Neural cell (in vitro differentiated cells): ENCODE data around the gene HSPB7.

Experiments used
- CTCF ChIP-seq: fragments of 450-650 bp; IDR thresholded peaks from 2 replicates; pipeline ENCODE4 v1.5.1; 2014; ENCODE audit warnings: antibody characterized with exemption, mild to moderate bottlenecking, moderate library complexity; ENCODE audit not compliant: poor library complexity, severe bottlenecking
- EP300 ChIP-seq: fragments of 450-650 bp; conservative IDR thresholded peaks from 2 replicates; pipeline ENCODE4 v1.6.1; 2014; ENCODE audit warnings: antibody characterized with exemption, mild to moderate bottlenecking, moderate library complexity; ENCODE audit not compliant: poor library complexity, severe bottlenecking
- EZH2 ChIP-seq: fragments of 200-600, 300-800 bp; shearing (Covaris generic), sonication (generic); IDR thresholded peaks from 2 replicates; pipeline ENCODE4 v1.6.1; 2014; ENCODE audit warnings: antibody characterized with exemption, low read length, borderline replicate concordance, mild to moderate bottlenecking; ENCODE audit not compliant: insufficient read depth, poor library complexity, severe bottlenecking
- MXI1 ChIP-seq: fragments of 450-650 bp; conservative IDR thresholded peaks from 2 replicates; pipeline ENCODE4 v1.6.1; 2014; ENCODE audit warnings: antibody characterized with exemption, mild to moderate bottlenecking; ENCODE audit not compliant: poor library complexity, severe bottlenecking
- POLR2AphosphoS5 ChIP-seq: IDR thresholded peaks from 2 replicates; pipeline ENCODE4 v1.6.1; 2012
- RAD21 ChIP-seq: fragments of 450-650 bp; conservative IDR thresholded peaks from 2 replicates; pipeline ENCODE4 v1.6.1; 2014; ENCODE audit warnings: antibody characterized with exemption, mild to moderate bottlenecking, moderate library complexity
- REST ChIP-seq: IDR thresholded peaks from 2 replicates; pipeline ENCODE4 v1.6.1; 2012; ENCODE audit warnings: borderline replicate concordance
- TAF1 ChIP-seq: IDR thresholded peaks from 2 replicates; pipeline ENCODE4 v1.6.1; 2012; ENCODE audit warnings: low read depth

GRCh38 chr1:16022393-16022792 is 4.5 kb upstream of the HSPB7 start:
- TF ChIP-seq POLR2AphosphoS5 = no peak
- TF ChIP-seq CTCF = no peak
- TF ChIP-seq RAD21 = no peak
- TF ChIP-seq EP300 = no peak
- TF ChIP-seq TAF1 = no peak
- no peak for TF ChIP-seq EZH2
- TF ChIP-seq REST = no peak
- TF ChIP-seq MXI1 = no peak
